GM18511 (cell line): ENCODE results near the gene ELMO1.
A peak's percentile ranks its signal among the peaks of the same experiment; 100 is the strongest.
"Not testable (repeated sequence)": the region's sequence is repeated elsewhere in the genome, so short reads cannot be mapped to it uniquely, and the experiment has no call there.

ENCODE experiments used
- ATAC-seq: cut with Tn5 transposase; IDR thresholded peaks from one replicate; pipeline ENCODE4 v1.9.1; 2021; ENCODE audit warnings: mild to moderate bottlenecking, moderate library complexity; ENCODE audit not compliant: unreplicated experiment

ELMO1 gene

DNA sequence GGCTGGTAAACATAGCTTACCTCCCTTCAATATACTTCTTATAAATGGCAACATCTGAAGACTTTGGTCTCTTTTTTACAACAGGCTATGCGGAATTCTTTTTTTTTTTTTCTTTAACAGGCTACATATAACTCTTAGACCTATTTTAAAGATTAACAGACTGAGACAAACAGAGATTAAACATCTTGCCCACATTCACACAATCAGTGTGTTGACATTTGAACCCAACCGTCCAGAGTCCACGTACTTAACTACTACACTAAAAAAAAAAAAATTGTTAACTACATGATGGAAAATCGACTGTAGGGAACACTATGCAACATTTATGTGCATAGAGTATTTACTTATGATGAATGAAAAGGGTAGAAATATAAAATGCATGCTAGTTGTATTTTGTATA is 298.5 kb downstream of the ELMO1 start:
- no peak for ATAC-seq

DNA sequence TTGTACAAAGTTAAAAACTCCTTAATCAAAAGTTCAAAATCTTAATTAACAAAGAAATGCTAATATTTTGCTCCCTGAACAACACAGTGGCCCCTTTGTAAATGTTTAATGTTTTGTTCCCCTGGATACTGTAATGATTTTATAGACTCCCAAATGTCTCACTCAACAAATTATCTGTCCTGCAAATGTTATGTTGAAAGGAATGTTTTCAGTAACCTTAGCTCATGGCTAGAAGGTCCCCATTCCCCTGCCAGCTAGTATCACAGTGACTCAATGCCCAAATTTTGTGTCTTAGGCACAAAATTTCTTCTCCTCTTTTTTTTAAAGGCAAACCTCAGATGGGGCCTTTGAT is 298.9 kb downstream of the ELMO1 start:
- ATAC-seq = no peak

DNA sequence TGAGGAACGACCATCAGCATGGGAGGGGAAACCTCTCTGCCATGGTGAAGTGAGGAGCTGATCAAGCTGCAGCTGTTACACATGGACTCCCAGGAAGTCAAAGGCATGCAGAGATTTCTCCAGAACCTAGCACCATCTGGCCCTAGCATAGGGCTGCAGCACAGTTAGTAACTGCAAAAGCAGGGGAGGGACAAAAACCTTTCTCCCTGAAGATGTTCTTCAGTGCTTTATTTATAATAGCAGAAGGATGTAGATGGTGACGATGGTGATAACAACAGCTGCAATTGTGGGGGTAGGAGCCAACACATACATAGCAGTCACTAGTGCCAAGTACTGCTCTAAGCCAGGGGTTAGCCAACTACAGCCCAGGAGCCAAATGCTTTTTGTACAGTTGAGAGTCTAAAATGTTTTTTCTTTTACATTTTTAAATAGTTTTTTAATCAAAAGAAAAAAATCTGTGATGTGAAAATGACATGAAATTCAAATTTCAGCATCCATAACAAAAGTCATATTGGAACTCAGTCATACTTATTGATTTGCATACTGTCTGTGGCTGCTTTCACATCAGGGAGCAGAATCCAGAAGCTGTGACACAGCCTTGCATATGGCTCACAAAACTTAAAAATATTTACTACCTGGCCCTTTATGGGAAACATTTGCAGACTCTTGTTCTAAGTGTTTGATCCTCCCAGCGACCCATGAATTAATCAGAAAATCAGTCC is 299.5 kb downstream of the ELMO1 start:
- ATAC-seq = peak; percentile 56

DNA sequence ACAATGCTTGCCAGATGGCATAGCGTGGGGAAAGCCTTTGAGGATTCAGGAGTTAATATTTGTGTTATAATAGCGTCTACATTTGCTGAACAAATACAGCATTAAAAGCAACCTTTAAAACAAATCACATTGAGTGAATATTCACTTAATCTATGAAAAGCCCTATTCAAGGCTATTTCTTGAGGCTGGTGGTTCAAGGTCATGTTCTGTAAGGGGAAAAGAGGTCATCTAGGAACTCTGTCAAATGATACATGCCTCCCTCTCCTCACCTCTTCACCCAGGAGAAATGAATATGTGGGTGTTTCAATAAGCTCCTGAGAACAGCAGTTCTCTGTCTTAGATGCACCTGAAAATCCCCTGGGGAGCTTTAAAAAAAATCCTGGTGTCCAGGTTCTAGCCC is 303.0 kb downstream of the ELMO1 start:
- ATAC-seq = no peak

DNA sequence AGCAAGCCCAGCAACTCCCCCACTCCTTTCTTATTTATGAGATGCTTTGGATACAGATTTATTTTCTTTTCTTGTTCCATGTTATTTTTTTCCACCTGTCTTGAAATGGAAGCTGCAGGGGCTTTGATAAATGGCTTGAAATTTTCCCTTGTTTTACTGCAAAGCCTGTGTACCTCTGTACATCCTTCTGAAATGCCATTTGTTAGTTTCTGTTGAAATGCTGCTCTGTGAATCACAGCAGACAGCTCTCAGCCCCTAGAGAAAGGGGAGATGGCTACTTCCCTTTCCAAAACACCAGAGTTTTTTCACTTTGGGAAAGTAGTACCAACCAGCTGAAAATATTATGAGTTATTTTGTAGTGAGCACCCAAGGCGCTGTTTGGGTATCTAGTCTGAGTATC is 304.2 kb downstream of the ELMO1 start:
- no peak for ATAC-seq

DNA sequence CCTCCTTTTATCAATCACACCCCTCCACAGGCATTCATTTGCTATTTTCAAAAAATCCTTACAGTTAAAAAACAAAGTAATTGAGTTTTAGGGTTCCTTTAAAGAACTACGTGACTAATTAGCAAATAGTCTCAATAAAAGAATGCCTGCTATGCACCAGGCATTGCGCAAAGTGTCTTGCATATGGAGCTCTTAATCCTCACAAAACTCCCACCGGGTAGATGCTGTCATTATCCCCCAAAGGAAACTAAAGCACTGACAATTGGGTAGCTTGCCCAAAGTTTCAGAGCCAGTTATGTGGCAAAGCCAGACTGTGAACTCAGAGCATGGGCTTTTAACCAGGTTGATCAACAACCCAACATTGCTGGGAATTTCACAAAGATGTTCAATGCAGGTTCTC is 305.7 kb downstream of the ELMO1 start:
- ATAC-seq = no peak

DNA sequence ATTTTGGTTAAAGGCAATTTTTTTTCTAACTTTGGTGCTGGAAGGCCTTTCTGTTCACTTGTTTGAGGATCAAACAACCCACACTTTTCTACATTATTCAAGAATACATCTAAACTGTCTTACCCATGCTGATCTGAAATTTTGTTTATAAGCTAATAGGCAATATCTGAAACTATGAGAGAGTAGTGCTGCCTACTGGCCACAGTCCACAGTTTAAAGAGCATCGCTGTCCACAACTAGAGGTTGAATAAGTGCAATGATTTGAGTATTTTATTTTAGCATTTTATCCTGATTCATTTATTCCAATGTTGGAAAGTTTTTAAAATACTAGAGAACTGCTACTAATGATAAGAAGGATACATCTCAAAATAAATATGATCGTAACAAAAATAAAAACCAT is 306.9 kb downstream of the ELMO1 start:
- no peak for ATAC-seq

DNA sequence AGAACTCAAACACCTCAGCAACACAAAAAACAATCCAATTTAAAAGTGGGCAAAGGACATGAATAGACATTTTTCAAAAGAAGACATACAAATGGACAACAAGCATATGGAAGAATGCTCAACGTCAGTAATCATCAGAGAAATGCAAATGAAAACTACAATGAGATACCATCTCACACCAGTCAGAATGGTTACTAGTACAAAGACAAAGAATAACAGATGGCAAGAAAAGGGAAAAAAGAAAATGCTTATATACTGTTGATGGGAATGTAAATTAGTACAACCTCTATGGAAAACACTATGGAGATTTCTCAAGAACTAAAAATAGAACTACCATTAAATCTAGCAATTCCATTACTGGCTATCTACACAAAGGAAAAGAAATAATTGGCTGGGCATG is 314.8 kb downstream of the ELMO1 start:
- not testable (repeated sequence) for ATAC-seq

DNA sequence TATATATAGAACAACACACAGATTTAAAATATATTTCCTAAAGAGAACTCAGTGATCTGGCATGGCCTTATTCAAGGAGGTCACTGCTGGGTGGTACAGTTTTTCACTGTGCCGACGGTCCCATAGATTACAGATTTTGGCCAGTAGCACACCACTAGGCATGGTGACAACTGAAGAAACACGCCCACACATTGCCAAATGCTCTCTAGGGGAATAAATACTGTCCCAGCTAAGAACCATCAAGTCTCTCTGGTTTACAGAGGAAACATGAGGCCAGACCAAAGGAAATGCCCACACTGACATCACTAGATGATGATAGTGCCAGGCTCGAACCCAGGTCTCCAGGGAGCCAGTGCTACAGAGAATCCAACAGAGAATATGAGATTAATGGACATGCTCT is 316.8 kb downstream of the ELMO1 start:
- ATAC-seq = no peak

DNA sequence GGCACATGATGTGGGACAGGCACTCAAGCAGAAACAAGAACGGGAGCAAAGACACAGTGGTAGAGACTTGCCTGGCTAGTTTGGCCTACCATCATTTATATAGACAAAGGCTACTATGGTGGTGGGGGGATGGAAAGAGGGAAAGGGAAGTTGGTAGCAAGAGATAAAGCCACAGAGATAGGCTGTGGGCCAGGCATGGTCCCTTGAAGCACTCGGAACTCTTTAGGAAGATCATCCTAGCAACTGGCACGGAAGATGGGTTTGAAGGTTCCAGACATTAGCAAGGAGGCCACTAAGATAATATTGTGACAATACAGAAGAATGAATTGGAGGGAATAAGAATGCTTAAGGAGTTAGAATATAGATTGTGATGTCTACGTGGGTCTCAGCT is 319.6 kb downstream of the ELMO1 start:
- ATAC-seq = no peak

DNA sequence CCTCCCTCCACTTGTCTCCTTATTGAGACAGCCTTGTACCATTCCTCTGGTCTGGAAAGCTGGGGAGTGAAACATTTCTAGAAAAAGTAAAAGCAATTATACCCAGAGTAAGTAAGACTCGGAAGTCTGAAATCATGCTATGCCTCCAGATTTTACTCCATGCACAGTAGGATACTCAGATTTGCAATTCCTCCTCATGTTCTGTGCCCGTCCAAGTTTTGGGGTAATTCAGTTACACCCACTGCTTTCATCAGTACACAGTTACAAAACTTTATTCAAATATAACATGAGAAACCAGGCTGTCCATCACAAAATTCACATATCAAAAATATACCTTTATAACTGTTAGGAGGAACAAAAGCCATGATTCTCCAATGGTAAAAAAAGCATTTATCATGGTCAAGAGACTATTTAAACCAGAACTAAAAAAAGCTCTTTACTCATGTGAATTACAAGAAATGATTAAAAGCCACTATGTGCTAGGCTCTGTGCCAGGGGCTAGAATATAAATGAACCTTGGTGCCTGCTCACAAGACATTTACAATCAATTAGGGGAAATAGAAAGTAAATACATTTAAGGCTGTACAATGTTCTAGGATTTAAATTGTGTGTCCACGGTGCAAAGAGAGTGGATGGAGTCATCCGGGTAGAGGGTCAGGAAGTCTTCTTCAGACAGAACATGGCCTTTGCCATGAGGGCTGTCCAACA is 320.2 kb downstream of the ELMO1 start:
- ATAC-seq = no peak

DNA sequence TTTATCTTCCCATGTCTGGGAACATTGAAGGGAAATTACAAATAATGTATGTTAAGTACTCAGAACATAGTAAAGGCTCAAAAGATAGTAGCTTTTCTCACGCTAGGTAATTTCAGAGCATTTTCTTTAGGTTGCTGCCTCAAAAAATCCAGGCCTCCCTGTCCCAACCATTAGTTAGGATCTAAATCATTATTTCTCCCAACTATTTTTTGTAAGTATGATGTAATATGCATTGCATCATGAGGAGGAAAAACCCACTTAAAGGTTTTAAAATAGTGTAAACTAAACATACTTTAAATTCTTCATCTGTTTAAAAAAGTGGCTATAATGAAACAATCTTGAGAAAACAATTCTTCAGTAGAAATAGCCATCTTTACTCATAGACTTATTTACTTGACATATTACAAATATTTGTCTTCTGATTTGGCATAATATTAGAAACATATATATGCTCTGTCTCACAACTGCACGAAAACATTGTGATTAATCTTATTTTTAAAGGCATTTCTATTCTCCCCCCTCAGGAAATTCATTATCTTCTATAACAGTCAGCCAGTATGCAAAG is 329.3 kb downstream of the ELMO1 start:
- ATAC-seq = no peak

DNA sequence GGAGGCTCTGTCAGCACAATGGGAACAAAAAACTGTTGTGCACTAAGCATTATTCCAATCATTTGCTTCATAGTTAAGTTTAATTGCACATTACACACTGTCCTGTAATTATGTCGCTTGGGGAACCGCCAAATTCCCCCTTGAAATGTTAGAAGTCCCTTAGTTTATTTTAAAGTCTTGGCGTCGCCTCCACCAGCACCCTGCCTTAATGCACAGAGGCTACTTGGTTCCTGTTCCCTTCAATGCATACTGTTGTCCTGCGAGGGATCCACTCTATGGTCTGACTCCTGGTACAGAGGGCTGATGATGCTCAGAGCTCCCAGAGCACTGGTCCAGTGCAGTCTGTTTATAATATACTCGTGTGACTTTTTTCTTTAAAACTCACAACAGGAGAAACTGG is 330.7 kb downstream of the ELMO1 start:
- ATAC-seq = no peak

DNA sequence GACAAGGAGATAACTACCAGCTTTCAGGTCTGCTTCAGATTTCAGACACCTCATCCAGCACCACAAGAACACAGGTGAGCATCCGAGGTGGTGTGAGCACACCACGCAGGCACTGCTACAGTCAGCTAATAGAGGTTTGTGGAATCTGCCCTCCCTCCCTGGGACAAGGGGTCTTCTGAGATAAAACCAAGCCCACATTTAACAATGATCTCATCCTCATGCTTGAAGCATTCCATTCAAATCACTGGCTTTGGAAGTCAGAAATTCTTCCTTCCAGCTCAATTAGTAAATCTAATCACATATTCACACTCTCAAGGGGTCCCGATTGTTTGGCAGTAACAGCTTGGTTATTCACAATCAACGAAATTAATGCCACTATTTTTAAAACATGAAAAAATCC is 331.4 kb downstream of the ELMO1 start:
- ATAC-seq = no peak

DNA sequence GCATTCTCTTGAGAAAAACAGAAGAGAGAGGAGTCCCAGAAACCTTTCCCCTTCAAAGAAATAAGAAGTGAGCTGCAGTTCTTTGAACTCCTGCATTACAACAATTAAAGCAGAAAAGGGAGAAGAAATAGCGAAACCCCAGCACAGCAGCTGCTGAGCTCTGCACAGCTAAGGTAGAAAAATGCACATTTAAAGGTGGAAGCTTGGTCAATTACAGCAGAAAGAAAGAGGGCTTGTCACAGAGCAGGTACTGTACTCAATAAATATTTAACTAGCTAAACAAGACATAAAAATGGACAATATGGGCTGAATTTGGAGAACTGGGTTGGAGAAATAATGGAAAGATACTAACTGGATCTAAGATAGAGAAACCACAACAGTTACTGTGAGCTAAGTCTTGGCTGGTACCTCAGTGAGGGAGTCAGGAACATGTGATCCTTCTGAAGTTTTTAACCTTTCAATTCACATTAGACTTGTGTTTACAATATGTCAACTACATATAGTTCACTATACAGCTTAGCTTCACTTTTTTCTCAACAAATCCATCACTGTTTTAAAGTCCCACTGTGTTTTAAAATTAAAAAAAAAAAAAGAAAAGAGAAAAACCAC is 332.5 kb downstream of the ELMO1 start:
- no peak for ATAC-seq

DNA sequence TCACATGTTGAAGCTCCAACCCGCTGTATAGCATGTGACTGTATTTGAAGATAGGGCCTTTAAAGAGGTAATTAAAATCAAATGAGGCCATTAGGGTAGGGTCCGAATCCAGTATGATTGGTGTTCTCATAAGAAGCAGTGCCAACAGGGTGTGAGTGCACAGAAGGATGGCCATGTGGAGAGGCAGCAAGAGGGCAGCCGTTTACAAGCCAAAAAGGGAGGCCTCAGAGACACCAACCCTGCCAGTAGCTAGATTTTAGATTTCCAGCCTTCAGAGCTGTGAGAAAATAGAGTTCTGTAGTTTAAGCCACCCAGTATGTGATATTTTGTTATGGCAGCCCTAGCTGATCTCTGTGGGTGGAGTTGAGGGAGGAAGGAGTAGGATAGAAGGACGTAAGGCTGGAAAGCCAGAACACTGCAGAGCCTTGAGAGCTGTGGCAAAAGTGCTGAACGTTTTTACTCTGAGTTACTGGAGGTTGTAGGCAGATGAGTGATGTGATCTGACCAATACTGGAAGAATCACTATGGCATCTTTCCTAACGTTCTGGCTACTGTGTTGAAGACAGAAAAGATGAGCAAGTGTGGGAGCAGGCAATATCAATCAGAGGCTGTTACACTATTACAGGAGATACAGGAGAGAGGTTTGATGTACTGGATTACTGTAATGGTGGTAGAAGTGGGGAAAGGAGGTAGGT is 334.9 kb downstream of the ELMO1 start:
- no peak for ATAC-seq

DNA sequence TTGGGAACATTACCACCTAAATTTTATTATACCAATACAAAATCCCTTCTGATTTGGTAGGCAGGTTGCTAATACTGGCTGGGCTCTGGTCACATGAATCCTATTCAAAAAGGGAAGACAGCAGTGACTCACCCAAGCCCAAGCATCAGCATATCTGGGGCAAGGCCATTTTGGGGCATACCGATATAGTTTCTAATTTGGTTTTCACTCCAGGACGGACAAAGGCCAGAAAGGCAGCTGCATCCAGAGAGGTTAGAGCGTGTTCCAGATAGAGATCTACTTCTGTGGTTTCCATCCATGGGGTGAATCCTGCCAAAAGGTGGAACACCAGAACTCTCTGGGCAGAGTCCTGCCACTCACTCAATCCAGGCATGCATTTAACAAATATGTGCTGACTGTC is 335.8 kb downstream of the ELMO1 start:
- ATAC-seq = no peak

DNA sequence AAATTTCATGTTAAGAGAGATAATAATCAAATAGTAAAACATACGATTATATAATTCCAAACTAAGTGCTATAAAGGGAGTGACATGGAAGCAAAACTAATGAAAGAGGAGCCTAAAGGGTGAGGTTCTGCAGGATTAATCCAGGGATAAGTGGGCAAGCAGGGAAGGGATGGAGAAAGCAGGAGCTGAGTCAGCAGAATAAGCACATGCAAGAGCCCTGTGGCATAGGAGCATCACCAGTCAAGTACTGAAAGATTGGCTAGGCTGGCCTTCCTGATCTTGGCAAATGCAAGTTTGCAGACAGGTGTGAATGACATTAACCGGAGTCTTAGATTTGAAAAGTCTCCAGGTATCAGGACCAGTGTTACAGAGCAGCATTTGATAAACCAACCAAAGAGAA is 336.4 kb downstream of the ELMO1 start:
- ATAC-seq = no peak

DNA sequence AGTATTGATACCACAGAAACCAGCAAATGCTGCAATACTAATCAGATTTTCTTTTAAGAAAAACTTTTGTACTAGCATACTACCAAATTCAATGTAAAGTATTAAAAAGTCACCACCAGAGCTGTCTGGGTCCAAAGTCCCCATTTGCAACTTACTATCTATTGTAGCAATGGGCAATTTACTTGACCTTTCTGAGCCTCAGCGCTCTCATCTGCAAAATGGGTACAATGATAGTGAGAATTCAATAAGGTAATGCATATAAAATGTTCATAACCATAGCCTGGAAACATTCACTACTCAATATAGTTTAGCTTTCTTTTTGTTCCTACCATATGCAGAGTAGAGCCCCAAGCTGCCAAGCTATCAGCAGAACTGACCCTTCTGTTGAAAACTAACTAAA is 337.2 kb downstream of the ELMO1 start:
- no peak for ATAC-seq

DNA sequence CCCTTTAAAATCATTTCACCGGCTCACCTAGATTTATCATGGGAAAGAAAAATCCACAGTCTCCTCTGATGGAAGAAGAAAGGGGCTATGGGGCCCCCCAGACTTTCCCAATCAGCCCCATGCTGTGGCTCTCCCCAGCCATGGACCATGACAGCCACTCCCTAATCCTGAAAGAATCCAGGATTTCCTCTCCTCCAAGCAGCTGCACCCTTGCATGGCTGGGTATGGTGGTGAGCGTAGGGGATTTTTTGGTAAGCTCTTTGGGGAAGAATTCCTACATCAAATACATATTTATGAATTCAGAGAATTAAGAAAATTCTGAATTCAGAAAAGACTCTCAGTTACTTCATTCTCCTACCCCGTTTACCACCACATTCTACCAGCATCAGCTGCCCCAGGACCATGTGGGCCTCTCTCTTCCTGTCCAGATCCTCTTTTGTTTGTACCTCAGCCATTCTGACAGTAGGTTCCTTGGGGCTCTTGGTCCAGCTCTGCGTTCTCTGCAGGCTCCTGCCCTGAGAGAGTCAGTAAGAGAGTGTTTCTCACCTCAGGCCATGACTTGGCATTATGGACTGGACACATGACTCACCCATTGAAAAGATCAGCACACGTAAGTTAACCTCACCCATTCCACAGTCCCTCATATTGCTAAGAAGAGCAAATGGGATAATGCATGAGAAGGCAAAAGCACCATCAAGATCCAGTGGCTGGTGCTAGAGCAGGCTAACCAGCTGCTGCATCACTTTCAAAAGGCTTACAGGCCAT is 337.8 kb downstream of the ELMO1 start:
- ATAC-seq = no peak

DNA sequence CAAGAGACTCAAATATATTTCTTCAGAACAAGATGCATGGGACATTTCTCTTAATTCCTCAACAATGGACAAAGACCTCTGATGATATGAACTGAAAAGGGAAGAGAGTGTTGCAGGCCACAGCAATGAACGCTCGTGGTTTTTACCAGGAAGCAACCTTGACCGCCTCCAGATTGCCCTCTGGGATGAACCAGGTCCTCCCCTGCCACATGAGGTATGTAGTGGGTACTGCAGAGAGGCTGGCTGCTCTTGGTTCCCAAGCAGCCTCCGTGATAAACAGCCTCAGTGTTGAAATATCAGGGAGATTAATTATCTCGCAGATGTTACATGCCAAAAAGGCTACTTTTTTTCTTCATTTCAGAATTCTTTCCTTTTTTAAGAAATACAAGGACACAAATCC is 338.8 kb downstream of the ELMO1 start:
- no peak for ATAC-seq
